GM21619 (cell line): ENCODE data around the gene SLC28A3.

Source experiments
- ATAC-seq: cut with Tn5 transposase; IDR thresholded peaks from one replicate; pipeline ENCODE4 v1.9.1; 2021; ENCODE audit not compliant: unreplicated experiment

The SLC28A3 gene

GRCh38 chr9:84254972-84255371 is 85.6 kb downstream of the SLC28A3 start:
- ATAC-seq: no peak

- no peak for ATAC-seq
These were observed 88.6 kb downstream of the SLC28A3 start for GRCh38 chr9:84251921-84252320.

- no peak for ATAC-seq
These were observed 98.7 kb downstream of the SLC28A3 start for GRCh38 chr9:84241817-84242373.

GRCh38 chr9:84239343-84239742 is 101.2 kb downstream of the SLC28A3 start:
- ATAC-seq: no peak

- no peak for ATAC-seq
These were observed 101.9 kb downstream of the SLC28A3 start for GRCh38 chr9:84238652-84239051.

GRCh38 chr9:84235511-84235910 is 105.0 kb downstream of the SLC28A3 start:
- no peak for ATAC-seq

GRCh38 chr9:84230355-84231145 is 110.0 kb downstream of the SLC28A3 start:
- no peak for ATAC-seq

GRCh38 chr9:84229191-84229590 is 111.4 kb downstream of the SLC28A3 start:
- ATAC-seq: no peak

GRCh38 chr9:84228130-84228720 is 112.3 kb downstream of the SLC28A3 start:
- no peak for ATAC-seq

- no peak for ATAC-seq
These were observed 114.4 kb downstream of the SLC28A3 start for GRCh38 chr9:84226126-84226525.
